Measurements from ENCODE around the gene BICDL1.

Gene BICDL1

DNA sequence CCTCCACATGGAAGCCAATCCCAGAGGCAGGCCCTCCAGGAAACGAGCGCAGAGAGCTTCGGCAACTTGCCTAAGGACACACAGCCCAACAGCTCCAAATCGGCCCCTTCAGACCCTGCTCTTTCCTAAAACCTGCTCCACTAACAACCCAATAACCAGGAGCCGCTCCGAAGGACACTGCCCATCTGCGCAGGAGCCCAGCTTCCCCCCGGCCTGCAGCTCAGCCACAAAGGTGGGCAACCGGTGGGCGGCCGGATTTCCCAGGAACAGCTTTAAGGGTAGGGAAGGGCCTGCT, 114.0 kb downstream of the BICDL1 start:
- no peak for DNase-seq

DNA sequence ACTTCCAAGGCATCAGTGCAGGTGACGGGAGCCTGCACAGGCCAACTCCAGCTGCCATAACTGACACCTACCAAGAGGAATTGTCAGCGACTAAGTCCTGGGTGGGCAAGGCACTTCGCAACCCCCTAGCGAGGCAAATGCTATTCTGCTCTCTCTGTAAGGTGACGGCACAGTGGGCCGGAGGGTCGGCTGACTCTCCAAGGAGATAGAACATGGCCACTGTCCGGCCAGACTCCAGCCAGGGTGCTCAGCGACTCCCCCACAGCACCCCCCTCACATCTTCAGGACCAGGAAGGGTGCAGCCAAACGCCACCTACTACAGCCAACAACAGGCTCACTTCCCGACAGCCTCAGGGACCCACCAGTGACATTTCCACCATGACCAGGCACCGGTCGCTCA, 114.3 kb downstream of the BICDL1 start:
- no peak for DNase-seq

DNA sequence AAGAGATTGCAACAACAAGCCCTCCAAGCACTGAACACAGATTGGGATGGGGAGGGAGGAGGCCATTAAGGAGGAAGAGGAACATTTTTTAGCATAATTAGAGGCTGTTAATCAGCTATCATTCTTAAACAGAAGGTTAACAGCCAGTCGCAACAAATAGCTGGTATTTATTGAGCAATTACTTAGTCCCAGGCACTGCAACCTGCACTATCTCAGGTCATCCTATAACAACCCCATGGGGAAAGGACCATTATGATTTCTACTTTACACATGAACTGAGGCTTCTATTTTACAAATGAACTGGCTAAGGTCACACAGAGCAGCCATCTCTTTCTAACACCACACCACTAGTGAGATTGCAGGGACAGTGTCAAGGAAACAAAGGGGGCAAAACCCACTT, 117.1 kb downstream of the BICDL1 start:
- no peak for DNase-seq

DNA sequence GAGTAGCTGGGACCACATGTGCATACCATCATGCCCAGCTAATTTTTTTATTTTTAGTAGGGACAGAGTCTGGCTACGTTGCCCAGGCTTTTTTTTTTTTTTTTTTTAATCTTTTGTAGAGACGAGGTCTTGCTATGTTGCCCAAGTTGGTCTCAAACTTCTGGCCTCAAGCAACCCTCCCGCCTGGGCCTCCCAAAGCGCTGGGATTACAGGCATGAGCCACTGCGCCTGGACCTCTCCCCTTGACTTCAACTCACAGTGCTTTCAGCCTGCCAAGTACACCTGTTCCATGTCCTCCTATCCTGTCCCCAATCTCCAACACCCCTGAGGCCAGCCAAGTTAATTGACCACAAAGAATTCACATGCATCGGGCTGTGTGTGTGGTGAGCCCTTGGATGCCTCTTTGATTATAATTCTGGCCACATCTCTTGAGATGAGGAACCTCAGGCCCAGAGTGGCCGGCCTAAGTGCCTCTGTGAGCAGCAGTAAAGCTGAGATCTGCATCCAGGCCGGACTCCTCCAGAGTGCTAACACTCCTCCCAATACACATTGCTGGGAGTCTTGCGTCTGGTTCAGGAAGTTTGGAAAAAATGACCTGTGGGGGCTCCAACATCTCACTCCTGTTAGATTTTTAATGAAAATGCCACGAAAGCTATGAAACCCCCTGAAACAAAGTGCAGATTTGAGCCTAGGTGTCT, 120.7 kb downstream of the BICDL1 start:
- DNase-seq = no peak

DNA sequence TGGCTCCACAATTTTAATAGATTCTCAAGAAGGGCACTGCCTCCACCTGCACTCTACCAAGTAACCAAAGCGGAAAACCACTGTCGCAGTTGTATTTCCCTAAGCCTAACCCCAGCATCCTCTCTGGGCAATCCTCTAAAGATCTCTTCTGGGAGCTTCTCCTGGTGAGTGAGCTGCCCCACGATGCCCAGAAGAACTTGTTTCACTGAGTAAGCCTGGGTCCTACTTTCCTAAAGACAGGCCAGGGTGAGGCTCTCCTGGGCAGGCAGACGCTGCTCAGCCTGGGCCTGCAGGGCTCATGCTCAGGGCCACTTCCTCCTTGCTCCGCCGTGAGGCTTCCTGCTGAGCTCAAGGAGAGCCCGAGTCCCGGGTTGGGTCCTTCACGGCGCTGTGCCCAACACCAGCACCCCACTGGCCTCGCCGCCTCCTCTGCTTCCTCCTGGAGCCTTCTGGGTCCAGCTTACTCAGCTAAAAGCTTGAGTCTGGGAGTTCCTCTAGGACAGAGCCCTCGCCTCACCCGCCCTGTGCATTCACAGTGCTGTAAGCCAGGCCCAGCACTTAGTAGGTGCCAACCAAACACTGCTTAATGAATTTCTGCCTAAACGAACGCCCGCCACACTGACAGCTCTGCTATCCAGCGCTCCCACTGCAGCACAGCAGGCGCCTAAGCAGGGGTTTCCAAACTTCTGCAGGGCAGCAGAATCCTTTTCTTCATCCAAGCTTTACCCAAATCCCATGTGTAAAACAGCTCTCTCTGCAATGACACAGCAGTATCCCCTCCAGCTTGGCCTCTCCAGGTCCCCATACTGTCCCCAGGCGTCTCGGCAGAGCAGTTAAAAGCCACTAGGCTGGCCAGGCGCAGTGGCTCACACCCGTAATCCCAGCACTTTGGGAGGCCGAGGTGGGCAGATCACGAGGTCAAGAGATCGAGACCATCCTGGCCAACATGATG, 121.8 kb downstream of the BICDL1 start:
- peak; percentile 58 for DNase-seq

DNA sequence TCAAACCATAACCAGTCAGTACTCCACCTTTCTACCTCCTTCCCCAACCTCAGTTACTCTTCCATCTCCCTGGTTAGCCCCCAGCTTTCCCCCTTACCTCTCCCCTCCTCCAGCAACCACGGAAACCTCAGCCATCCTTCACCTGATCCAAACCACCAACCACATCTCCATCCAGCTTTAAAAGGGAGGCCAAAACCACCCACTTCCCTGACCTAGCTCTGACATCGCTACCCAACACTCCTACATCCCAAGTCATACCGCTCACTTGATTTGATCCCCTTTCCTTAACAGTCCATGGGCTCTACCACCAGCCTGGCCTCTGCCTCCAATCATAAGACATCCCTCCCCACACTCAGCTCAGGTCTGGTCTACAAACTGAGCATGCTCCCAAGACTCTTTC, 126.0 kb downstream of the BICDL1 start:
- DNase-seq = no peak

DNA sequence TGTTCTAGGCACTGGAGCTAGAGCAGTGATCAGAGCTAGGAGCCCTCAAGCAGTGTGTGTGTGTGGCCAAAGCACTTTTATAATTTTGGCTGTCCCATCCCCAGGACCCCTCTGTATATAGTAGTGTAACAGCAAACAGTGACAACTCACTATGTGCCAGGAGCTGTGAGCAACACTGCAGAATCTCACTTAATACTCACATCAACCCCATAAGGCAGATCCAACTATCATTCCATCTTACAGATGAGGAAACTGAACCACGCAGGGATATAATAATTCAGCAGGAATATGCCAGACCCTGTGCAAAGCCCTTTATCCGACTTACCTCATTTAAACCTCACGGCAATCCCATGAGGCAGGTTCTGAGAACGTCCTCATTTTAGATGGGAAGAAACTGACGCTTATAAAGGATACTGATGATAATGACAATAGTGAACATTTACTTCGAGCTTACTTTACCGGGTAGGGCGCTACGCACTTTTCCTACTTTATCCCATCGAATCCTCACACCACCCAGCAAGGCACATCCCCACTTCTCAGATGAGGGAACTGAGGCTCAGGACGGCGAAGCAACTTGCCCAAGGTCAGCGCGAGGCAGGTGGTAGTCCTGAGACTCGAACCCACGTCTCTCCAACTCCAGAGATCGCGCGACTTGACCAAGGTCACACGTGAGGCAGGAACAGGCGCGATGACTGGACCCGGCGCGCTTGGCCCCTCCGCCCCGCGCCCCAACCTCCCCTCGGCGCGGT, 126.8 kb downstream of the BICDL1 start:
- DNase-seq = peak; percentile 30

DNA sequence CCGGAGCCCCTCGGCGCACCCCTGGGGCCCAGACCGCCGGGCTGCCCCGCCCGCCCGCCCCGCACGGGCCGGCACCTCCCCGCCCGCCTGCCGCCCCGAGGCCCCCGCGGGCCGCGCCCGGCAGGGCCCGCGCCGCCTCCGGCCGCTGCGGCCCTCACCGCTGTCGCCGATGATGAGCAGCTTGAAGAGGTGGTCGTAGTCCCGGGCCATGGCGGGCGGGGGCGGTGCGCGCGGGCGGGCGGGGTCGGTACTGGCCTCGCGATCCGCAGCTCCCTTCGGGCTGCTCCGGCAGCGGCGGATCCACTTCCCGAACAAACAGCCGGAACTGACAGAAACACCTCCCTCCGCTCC, 127.4 kb downstream of the BICDL1 start, which contains the start of gene RAB35:
Gene RAB35 (minus strand): TSS at position 313 of the 351 bp plus-strand sequence. CDS start 103 bp downstream, at position 210.
- DNase-seq = no peak

DNA sequence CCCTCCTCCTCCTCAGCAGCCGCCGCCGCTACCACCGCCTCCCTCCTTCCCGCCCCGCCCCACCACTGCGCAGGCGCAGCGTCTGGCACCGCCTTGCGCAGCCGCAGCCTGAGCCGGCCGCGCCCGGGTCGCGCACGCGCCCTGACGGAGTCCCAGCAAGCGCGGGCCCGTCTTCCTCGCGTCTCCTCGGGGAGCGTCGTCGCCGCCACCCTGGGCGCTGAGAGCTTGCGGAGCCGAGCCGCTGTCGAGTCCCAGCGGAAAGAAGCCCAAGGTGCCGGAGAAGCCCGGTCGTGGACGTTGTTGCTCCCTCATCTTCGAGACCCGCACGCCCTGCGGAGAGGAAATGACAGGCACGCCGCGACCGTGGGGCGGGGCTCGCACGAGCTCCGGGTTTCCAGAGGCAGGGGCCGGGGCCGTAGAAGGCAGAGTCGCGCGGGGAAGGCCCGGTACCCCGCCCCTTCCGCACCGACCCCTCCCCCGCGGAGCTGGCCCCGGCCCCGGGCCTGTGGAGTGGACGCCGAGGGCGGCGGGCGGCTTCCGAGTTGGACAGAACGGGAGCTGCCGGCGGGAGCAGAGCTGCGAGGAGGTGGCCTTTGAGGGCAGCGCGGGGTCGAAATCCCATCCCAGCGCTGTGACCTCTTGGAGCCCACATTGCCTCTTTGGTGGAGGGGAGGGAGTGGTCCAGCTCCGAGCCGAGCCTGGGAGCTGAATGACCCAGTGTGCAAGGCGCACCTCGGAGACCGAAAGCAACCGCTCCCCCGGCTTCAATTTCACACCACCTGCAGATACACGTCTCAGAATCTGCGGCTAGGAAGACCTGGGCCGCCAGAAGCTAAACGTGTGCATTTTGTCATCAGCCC, 128.0 kb downstream of the BICDL1 start:
- peak; percentile 96 for DNase-seq

DNA sequence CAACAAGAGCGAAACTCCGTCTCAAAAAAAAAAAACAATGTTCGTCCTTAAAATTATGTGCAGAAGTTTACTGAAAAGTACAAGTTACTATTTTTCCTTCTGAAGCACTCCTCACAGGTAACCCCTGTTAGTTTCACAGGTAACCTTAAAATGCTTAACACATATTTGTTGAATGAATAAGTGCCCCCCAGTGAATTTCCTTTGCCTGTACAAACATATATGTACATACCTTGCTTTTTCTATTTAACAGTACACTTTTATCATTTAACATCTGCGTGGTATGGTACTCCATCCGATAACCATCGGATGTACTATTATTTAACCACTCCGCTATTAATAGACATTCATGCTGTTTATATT, 128.9 kb downstream of the BICDL1 start:
- DNase-seq = no peak

DNA sequence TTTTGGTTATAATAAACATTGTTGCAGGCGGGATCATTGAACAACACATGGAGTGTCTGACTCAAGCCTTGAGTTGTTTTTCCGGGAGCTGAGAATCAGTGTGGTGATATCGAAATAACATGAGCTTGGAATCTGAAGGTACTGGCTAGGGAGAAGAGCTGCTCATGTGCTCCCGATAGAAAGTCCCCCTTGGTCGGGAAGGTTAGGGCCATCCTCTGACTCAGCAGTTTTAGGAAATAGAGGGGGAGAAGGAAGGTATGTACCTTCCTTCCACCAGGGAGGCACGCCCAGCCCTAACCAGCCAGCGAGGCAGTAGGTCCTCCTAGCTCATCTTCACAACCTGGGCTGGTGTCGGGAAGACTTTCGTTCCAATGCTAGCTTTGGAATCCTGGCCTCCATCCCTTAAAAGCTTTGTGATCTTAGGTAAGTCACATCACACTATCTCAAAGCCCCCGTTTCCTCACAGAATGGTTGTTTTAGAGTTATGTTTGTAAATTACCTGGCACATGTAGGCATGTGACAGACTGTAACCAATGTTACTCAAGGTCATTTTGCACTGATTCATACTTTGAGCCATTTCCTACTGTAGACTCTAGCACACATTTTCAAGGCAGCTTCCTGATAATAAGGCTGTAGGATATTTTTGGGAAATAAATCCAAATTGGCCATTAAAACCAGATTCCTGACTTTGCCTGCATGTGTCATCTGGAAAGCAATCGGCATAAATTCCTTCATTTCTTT, 129.5 kb downstream of the BICDL1 start:
- no peak for DNase-seq

DNA sequence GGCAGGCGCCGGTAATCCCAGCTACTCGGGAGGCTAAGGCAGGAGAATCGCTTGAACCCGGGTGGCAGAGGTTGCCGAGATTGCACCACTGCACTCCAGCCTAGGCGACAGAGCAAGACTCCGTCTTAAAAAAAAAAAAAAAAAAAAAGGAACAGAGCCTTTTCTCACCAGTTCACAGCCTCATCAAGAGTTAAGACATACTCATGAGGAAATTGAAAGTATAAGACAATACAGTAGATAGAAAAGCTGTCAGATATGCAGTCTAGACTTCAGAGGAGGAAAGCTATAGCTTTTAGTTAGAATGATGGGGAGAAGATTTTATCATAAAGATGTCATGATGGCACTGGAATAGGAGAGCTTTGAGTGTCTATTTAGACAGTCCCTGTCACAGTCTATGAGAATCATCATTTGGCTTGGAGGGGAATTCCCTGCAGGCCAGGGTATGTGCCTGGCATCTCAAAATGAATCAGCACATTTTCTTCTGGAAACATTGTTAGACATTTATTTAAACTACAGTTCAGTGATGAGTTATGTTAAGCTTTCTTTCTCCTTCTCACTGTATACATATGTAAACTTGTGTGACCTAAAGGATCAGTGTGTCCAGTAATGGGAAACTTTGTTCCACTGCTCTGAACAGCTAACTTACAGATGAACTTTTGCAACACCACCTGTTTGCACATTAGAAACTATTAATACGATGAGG, 130.4 kb downstream of the BICDL1 start:
- DNase-seq = peak; percentile 36

DNA sequence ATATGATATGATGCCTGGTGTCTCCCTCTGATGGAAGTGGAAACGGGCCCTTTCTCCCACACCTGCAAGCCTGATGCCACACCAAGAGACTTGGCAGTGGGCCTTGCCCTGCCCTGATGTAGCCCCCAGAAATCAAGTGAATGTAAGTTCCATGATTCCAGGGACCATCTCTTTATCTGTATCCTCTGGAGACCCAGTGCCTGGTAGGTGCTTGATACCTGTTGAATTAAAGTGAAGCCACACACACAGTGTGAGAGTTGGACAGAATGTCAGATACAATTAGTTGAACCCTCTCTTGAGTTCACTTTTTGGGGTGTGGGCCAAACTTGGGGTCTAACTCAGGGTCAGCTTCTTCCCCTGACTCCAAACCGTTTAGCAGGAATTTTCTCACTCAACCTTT, 132.3 kb downstream of the BICDL1 start:
- DNase-seq = no peak

DNA sequence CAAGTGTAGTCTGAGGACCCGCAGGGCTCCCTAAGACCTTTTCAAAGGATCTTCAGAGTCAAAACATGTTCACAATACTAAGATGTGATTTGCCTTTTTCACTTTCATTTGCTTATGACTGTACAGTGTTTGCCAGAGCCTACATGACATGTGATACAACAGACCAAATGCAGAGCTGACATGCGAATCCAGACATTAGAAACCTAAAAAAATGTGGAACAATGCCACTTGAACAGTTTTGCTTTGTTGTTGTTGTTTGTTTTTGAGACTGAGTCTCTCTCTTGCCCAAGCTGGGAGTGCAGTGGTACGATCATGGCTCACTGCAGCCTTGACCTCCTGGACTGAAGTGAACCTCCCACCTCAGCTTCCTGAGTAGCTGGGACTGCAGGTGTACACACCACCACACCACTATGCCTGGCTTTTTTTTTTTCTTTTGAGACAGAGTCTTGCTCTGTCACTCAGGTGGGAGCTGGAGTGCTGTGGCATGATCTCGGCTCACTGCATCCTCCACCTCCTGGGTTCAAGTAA, 132.8 kb downstream of the BICDL1 start:
- DNase-seq = peak; percentile 28

DNA sequence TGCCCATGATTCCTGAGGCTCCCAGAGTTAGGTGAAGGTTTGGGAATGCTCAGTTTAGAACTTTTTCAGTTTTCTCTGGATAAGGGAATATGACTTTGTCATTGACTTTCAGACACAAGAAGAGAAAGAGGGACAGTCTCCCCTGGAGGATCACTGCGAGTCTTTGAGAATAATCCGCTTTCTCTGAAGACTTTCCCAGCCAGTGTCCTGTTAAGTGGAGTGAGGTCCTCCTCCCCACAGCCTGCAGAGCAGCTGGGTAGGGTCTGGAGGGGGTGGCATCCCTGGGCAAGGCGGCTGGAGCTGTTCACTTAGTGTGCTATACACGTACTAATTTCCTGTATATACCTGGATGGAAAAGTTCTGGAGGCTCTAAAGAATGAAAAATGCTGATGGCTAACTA, 136.0 kb downstream of the BICDL1 start:
- no peak for DNase-seq

DNA sequence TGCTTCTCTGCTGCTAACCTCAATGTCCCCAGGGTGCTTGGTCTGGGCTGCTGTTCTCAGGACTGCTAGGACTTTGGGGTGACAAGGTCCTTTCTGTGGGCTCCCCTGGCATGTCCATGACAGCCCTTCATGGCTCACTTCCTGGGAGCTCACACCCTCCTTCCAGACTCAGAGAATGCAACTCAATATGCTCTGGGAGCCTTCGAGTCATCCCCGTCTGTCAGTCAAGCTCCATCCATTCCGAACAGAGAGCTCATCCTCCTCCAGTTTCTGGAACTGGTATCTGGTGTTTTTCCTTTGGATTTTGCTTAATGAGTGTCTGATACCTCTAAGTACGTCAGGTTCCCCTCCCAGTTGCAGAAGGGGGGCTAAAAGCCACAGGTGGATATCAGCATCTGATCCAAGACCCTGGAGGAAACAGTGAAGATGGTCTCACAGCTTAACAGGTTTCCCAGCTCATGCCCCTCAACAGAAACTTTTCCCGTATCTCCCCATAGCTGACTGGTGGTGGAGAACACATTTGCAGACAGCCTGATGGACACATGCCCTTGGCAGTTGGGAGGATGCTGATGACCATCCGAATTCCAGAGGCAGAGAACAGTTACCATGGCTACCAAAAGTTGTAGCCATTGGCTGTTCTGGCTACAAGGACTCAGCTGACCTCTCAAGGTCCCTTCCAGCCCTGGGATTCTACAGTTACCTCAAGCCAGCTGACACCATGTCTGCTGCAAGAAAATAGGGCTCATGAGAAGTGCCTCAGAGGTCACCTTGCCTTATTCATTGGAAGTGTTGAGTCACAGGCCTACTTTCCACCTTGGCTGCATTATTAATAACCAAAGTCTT, 137.0 kb downstream of the BICDL1 start:
- no peak for DNase-seq

DNA sequence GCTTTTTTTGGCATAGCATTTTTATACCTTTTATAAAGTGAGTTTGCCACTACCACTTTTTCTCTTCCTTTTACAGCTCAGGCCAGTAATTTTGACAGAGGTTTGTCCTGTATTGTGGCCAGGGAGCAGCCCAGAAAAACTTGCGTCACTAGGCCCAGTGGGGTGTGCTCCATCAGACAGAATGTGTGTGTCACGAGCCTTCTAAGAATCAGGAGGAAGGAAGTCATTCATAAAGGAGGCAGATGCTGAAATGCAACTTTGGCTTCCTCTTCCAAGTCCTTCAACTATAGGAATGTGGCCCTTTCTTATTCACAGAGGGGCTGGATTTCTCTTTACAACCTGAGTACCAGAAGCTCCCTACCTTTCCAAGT, 137.6 kb downstream of the BICDL1 start:
- DNase-seq = no peak

DNA sequence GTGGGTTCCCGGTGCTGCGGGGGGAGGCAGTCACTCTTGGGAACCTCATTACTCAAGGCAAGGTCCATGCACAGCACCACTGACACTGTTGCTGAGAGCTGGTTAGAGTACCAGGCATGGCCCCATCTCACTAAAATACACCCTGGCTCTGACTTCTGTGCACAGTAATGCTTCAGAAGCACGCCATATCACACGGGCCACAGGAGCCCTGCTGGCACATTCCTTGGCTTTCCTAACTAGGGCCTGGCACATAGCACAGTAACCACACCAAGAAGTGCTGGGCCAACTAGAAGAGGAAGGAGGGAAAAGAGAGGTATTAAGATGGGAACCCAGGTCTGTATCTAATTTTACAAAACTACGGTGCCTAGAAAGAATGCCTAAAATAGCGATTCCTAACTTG, 141.0 kb downstream of the BICDL1 start:
- DNase-seq = no peak

DNA sequence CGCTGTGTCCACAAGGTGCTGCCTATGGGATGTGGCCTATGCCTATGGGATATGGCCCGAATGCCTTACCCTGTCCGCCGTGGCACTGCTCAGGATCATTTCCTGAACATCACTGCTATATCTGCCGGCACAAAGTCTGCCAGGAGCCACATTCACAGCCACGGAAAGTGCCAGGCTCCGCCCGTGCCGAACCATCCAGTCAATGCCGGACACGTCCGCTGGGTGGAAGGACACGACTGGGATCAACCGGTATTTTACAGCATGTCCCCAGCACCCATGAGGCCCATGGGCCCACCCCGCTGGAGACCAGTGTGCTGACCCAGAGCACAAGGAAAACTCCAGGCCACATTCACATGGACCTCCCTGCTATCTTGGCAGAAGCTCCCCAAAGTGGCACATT, 142.1 kb downstream of the BICDL1 start:
- no peak for DNase-seq
